H1 (cell line): ENCODE measurements around the gene AK2. TPM values are rescaled to one million over a fixed set of nuclear protein-coding genes. Genes with fewer than 3 reads are reported as not detected.

Experiments
- BACH1 ChIP-seq: IDR thresholded peaks from 2 replicates; pipeline ENCODE4 v1.6.1; 2012; ENCODE audit warnings: low read length, improper control_type of control experiment
- EZH2 ChIP-seq: fragments of 200-600 bp; sonication (generic); IDR thresholded peaks from 2 replicates; pipeline ENCODE4 v1.7.1; 2012; ENCODE audit warnings: low read depth, mild to moderate bottlenecking, moderate library complexity, low read length, inconsistent platforms; ENCODE audit not compliant: severe bottlenecking
- KDM4A ChIP-seq: IDR thresholded peaks from one replicate; pipeline ENCODE4 v1.7.1; 2012; ENCODE audit warnings: low read depth, mild to moderate bottlenecking, moderate library complexity, low read length, inconsistent platforms; ENCODE audit not compliant: severe bottlenecking
- RAD21 ChIP-seq, 2 experiments: IDR thresholded peaks in 1 of 2; conservative IDR thresholded peaks in 1 of 2; 2 replicates each; pipeline ENCODE4 v1.6.1; 2011; ENCODE audit warnings: low read depth in 2 of 2, low read length in 2 of 2, improper control_type of control experiment in 1 of 2, inconsistent platforms in 1 of 2, mild to moderate bottlenecking in 1 of 2, moderate library complexity in 1 of 2
- RFX5 ChIP-seq: IDR thresholded peaks from 2 replicates; pipeline ENCODE4 v1.6.1; 2011; ENCODE audit warnings: low read depth, low read length, improper control_type of control experiment, borderline replicate concordance
- polyA plus RNA-seq, 7 experiments: library from polyadenylated mRNA; depleted of rRNA in 3 of 7; stranded (reverse) in 5 of 7; unstranded in 2 of 7; fragments of >200 nt in 5 of 7; fragments of 200-250 nt in 2 of 7; gene quantifications; 1 replicate in 5 of 7; 2 replicates in 1 of 7; 4 replicates in 1 of 7; pipeline versions ENCODE4 v1.2.1 to v1.2.3, GENCODE V29; 2011 to 2013; ENCODE audit warnings: missing spikeins in 2 of 7, mixed read lengths in 2 of 7
- total RNA-seq: library from RNA; stranded (reverse); fragmentation: NEBNext Ultra II Directional; extraction: Animal tissue kit (Norgen Biotek cat#: 25700); gene quantifications from 2 replicates; pipeline ENCODE4 v1.2.1, GENCODE V29; 2021

AK2 gene
- total and polyA plus RNA-seq, 2 of the 8 experiments (the other 6 are each of a cell fraction or from before 2014, with no cell fraction given), result 92.3 to 137 TPM

DNA sequence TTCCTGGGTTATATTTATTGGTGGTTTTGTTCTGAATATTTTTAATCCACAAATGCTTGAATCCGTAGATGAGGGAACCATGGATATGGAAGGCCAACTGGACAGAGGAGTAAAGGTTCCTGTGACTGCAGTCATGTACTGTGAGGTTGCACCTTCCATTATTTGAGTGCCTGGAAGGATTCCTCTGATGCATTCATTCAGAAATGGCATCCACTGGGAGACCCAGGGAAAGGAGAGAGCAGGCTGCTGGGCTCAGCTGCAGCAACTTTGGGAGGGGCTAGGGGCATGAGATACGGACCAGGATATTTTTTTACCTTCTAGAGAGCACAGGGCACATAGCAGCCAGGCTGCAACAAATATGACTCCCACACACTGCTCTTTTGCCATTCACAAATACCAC, 19.5 kb downstream of the AK2 start (continued):
- no peak for TF ChIP-seq RAD21 (IDR thresholded peaks at IDR 0.05 in 1 of 2, conservative IDR thresholded peaks at IDR 0.05 in 1 of 2; ENCODE audit: low read depth in 2 of 2, low read length in 2 of 2)
- TF ChIP-seq RFX5, result no peak
- no peak for TF ChIP-seq KDM4A
- no peak for TF ChIP-seq EZH2
- TF ChIP-seq BACH1, result no peak
